Mucosa of descending colon (tissue), 3 donors: ENCODE measurements around the gene TMEM18. TPM values are rescaled to one million over a fixed set of nuclear protein-coding genes. Genes with fewer than 3 reads are reported as not detected.

Source experiments
- ATAC-seq: fragments of 200-7000 bp; cut with Tn5 transposase; one replicate; pipeline ENCODE4 v1.9.1; 2020; ENCODE audit warnings: mild to moderate bottlenecking, moderate library complexity
- DNase-seq, 3 donors: peaks; one replicate each; pipeline ENCODE4 v3.0.0-alpha.2; 2020
- H3K36me3 ChIP-seq: fragments of 200-600 bp; one replicate; pipeline ENCODE4 v1.8.0; 2021; ENCODE audit warnings: low read depth, mild to moderate bottlenecking
- H3K4me1 ChIP-seq: fragments of 200-600 bp; one replicate; pipeline ENCODE4 v1.8.0; 2021; ENCODE audit warnings: low read depth, mild to moderate bottlenecking
- H3K4me3 ChIP-seq: fragments of 200-600 bp; one replicate; pipeline ENCODE4 v1.8.0; 2021; ENCODE audit warnings: mild to moderate bottlenecking
- H3K9me3 ChIP-seq: fragments of 200-600 bp; one replicate; pipeline ENCODE4 v1.8.0; 2021; ENCODE audit warnings: mild to moderate bottlenecking
- intact Hi-C, 2 donors: fragments of 100-400 bp; cut with DNase I in 1 of 2; cut with micrococcal nuclease in 1 of 2; formaldehyde crosslinking; loops; one replicate each; pipeline versions ENCODE4 v1.11.0 to v1.11.1; 2022; cut with DNase I, micrococcal nuclease
- total RNA-seq, 3 donors: library from RNA; stranded (reverse); fragmentation: NEBNext Ultra II Directional in 2 of 3; extraction: Animal tissue kit (Norgen Biotek cat#: 25700) in 2 of 3; gene quantifications; one replicate each; pipeline versions ENCODE4 v1.2.1 to v1.2.4, GENCODE V29; 2021 to 2023
- TF ChIP-seq, protein P1 (sequence below): fragments of 200-600 bp; IDR thresholded peaks from one replicate; pipeline ENCODE4 v1.8.0; 2022; ENCODE audit warnings: antibody characterized with exemption, mild to moderate bottlenecking
- donor health status: DM: no; HTN: no; CAD: no; lungs with moderate emphysema.
- donor health status: DM: no; HTN: no; CAD: no.
- donor health status: DM: no; HTN: yes; CAD: no.

TMEM18 gene
- total RNA-seq, 3 donors from 2014 or later, result 13.9 to 22.3 (median 19.0) TPM

DNA sequence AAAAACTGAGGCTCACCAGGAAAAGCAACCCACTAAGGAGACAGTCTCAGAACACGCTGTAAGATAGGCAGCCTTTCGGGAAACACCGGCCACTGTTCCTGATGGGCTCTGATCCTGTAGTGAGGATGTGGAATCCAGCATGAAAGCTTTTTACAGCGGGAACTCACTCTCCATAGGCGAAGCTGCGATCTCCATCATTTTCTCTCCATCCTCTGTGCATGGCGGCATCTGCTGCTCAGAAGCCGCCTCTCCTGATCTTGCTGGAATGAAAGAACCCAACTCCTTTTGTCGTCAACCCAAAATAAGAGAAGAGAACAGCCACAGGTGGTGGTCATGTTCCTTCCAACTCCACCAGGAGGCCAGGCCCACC is 49.9 kb downstream of the TMEM18 start:
- no peaks in the 10 kb centered on the region for H3K4me1 ChIP-seq
- H3K36me3 ChIP-seq, result no peaks in the 10 kb centered on the region
- TF ChIP-seq, protein P1, sequence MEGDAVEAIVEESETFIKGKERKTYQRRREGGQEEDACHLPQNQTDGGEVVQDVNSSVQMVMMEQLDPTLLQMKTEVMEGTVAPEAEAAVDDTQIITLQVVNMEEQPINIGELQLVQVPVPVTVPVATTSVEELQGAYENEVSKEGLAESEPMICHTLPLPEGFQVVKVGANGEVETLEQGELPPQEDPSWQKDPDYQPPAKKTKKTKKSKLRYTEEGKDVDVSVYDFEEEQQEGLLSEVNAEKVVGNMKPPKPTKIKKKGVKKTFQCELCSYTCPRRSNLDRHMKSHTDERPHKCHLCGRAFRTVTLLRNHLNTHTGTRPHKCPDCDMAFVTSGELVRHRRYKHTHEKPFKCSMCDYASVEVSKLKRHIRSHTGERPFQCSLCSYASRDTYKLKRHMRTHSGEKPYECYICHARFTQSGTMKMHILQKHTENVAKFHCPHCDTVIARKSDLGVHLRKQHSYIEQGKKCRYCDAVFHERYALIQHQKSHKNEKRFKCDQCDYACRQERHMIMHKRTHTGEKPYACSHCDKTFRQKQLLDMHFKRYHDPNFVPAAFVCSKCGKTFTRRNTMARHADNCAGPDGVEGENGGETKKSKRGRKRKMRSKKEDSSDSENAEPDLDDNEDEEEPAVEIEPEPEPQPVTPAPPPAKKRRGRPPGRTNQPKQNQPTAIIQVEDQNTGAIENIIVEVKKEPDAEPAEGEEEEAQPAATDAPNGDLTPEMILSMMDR, result no peak
- ATAC-seq, result no peak
- intact Hi-C loops, result no loop called here
- no peaks in the 10 kb centered on the region for H3K9me3 ChIP-seq
- DNase-seq, result no peak
- no peak overlapping the region for H3K4me3 ChIP-seq

DNA sequence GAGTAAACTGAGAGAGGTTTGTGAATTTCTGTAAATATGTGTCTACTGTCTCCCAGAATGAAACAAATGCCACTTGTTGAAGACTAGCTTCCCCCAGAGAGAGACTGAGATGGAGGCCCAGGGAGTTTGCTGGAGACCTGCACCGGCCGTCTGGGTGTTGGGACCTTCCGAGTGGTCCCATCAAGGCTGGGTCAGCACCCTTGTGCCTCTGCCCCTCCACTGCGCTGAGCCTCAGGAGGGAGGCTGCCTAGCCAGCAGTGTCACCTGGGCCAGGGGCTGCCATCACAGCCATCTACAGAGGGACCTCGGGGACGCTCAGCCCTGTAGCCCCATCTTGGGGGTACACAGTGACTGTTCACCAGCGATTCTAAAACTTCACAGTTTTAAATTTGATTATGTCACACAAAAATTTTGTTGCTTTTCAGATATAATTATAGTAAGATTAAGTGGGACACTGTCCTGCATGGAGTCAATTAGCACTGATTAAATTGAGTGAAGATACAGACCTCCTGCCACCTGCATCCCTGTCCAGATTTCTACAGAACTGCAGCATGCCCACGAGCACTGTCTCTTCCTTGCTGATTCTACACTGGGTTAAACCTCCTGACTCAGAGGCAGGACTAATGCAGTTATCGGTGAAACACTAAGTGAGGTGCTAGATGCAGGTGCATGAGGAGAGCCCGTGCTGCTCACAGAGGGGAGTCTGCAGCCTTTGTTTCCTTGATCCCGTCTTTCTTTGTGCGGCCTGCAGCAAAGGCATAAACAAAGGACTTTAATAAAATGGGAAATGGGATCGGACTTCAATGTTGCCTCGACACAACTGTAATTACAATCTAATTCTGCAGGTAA is 50.5 kb downstream of the TMEM18 start:
- no peaks in the 10 kb centered on the region for H3K36me3 ChIP-seq
- no peak for ATAC-seq
- no peaks in the 10 kb centered on the region for H3K9me3 ChIP-seq
- TF ChIP-seq, protein P1, result no peak
- H3K4me1 ChIP-seq, result no peaks in the 10 kb centered on the region
- DNase-seq, result no peak
- intact Hi-C loops, result no loop called here
- H3K4me3 ChIP-seq, result no peak overlapping the region

DNA sequence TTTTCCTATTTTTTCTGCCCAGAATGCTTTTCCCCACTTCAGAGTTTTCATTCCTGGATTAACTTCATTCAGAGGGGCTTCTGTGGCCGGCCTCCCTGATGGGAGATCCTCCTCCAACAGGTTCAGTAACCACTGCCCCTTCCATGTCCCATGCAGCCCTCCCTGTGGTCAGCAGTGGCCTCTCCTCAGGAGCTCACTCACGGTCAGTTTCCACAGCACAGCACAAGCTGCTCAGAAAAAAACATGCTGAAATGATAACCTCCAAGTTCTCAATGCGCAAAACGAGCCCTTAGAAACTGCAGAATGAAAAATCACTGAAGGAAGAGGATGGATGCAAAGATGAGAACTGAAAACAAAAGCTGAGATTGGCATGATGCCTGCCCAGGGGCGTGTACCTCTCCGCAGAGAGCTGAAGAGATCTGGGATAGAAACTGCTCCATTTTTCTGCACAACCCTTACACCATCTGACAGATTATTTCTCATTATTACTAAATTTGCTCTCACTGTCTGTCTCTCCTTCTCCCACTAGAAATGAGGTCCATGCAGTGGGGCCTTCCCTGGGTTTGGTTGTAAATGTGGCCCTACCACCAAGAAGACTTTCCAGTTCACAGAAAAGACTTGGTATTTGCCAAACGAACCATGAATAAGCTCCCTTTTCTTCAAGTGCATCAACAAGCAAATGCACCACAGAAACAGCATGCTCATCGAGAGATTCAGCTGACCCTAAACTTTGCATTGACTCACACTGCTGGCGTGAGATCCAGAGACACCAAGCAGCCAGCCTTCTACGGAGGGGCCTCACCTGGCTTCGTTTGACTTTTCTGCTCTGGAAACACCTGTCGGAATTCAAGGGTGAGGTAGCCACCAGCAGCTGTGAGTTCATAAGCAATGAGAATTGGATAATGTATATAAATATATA is 51.5 kb downstream of the TMEM18 start:
- intact Hi-C loops, result no loop called here

GRCh38 chr2:624551-625347 is 52.5 kb downstream of the TMEM18 start:
- no peak for ATAC-seq
- TF ChIP-seq, protein P1, result no peak
- Histone ChIP-seq H3K36me3 (no peaks in the 10 kb centered on the region), H3K4me3 (no peak overlapping the region), H3K4me1 (no peaks in the 10 kb centered on the region), H3K9me3 (no peaks in the 10 kb centered on the region)
- intact Hi-C loops, result no loop called here
- DNase-seq, result no peak

More for the DNA sequence above, 51.5 kb downstream of the TMEM18 start:
- no peak for ATAC-seq
- Histone ChIP-seq H3K4me3 (no peak overlapping the region), H3K36me3 (no peaks in the 10 kb centered on the region), H3K4me1 (no peaks in the 10 kb centered on the region), H3K9me3 (no peaks in the 10 kb centered on the region)
- DNase-seq, result no peak
- TF ChIP-seq, protein P1, result no peak

- TF ChIP-seq, protein P1, result no peak
- Histone ChIP-seq H3K4me1 (no peaks in the 10 kb centered on the region), H3K9me3 (no peaks in the 10 kb centered on the region), H3K36me3 (no peaks in the 10 kb centered on the region), H3K4me3 (no peak overlapping the region)
- intact Hi-C loops, result no loop called here
- ATAC-seq (no peak), DNase-seq (no peak)
Measured at GRCh38 chr2:624096-624495, 53.1 kb downstream of the TMEM18 start.
